ENCODE measurements around the gene TJP2.
A peak's percentile ranks its signal among the peaks of the same experiment; 100 is the strongest.

The TJP2 gene

DNA sequence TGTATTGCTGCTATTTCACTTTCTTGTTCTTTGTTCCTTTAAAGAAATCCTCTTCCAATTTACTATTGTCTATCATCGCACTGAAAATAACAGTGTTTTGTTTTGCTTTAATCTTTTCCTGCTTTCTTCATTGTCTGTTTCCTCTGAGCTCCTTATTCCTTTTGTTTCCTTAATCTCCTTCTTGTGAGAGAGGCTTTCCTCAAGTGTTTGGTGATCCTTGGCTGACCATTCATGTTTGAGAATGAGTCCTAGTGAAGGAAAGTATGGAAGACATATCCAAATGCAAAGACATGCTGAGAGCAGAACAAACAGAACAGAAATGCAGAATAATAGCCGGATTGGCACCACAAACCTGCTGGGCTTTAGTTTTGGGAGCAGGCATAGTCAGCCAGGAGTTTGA lies 108.9 kb downstream of the TJP2 start:
- no peak for DNase-seq (ENCODE audit: low read depth)
- TF ChIP-seq, protein P1, sequence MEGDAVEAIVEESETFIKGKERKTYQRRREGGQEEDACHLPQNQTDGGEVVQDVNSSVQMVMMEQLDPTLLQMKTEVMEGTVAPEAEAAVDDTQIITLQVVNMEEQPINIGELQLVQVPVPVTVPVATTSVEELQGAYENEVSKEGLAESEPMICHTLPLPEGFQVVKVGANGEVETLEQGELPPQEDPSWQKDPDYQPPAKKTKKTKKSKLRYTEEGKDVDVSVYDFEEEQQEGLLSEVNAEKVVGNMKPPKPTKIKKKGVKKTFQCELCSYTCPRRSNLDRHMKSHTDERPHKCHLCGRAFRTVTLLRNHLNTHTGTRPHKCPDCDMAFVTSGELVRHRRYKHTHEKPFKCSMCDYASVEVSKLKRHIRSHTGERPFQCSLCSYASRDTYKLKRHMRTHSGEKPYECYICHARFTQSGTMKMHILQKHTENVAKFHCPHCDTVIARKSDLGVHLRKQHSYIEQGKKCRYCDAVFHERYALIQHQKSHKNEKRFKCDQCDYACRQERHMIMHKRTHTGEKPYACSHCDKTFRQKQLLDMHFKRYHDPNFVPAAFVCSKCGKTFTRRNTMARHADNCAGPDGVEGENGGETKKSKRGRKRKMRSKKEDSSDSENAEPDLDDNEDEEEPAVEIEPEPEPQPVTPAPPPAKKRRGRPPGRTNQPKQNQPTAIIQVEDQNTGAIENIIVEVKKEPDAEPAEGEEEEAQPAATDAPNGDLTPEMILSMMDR (IDR thresholded peaks at IDR 0.05; ENCODE audit: insufficient read depth, low read depth, low read length, missing control alignments) = no peak
- H3K4me3 ChIP-seq (ENCODE audit: low read length) = no peak overlapping the region

DNA sequence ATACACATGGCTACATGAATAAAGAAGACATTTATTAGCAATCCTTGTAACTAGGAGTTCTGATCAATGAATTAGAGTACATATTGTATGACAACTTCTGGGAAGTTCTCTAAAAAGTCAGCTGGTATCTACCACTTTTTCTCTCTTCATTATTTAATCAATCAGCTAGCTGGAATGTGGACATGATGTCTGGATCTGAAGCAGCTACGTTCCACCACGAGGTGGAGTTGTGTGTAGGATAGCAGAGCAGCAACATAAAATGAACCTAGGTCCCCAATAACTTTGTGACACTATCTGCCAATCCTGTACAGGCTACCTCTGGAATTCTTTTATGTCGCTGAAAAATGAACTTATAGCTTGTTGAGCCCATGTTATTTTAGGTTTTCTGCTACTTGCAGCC lies 118.0 kb downstream of the TJP2 start:
- TF ChIP-seq, protein P1 (IDR thresholded peaks at IDR 0.05; ENCODE audit: insufficient read depth, low read depth, low read length, missing control alignments) = no peak
- no peak for DNase-seq (ENCODE audit: low read depth)

DNA sequence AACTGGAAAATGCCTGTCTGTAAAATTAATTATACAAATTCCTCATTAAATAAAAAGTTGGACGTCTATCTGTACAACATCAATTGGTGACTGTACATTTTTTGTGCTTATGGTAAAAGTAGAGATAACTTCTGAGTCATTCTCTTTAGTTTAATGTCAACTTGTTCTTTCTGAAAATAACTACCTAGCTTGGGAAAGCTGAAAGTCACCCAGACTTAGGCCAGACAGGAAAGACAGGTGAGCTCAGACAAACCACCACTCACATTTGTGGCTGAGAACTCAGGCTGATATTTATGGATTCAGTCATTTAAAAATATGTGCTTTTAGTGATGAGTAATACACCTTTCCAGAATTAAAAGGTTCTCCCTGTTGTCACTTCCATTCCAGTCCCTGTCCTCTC lies 119.1 kb downstream of the TJP2 start:
- TF ChIP-seq, protein P1 (IDR thresholded peaks at IDR 0.05; ENCODE audit: insufficient read depth, low read depth, low read length, missing control alignments) = no peak
- H3K4me3 ChIP-seq (ENCODE audit: low read length) = no peak overlapping the region
- peak; percentile 24 for DNase-seq (ENCODE audit: low read depth)

More for the DNA sequence above, 118.0 kb downstream of the TJP2 start:
- no peak overlapping the region for H3K4me3 ChIP-seq (ENCODE audit: low read length)

DNA sequence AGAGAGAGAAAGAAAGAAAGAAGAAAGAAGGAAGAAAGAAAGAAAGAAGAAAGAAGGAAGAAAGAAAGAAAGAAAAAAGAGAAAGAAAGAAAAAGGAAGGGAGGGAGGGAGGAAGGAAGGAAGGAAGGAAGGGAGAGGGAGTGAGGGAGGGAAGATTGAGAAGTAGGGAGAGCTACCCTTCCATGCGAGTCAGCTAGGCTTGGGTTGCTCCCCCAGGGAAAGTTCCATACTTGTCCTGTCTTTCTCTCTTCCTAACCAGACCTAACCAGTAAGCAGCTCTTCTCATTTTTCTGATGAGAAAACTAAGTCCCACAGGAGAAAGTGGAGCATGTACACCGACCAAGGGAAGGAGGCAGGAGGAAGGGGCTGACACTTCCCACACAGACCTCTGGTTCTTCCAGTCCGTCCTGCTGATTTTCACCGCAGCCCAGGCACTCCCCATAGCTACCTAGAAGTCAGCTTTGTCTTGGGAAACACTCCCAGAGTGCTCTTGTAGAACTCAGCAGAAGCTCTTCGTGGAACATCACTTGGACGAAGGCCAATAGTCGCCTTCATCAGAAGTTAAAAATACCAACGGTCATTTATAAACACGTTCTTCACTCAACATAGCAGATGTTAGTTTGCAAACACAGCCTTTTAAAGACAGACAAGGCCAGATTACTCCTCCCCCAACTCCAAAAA lies 121.9 kb downstream of the TJP2 start:
- H3K4me3 ChIP-seq (ENCODE audit: low read length) = no peak overlapping the region
- peak; percentile 42 for DNase-seq (ENCODE audit: low read depth)
- TF ChIP-seq, protein P1 (IDR thresholded peaks at IDR 0.05; ENCODE audit: insufficient read depth, low read depth, low read length, missing control alignments) = no peak

DNA sequence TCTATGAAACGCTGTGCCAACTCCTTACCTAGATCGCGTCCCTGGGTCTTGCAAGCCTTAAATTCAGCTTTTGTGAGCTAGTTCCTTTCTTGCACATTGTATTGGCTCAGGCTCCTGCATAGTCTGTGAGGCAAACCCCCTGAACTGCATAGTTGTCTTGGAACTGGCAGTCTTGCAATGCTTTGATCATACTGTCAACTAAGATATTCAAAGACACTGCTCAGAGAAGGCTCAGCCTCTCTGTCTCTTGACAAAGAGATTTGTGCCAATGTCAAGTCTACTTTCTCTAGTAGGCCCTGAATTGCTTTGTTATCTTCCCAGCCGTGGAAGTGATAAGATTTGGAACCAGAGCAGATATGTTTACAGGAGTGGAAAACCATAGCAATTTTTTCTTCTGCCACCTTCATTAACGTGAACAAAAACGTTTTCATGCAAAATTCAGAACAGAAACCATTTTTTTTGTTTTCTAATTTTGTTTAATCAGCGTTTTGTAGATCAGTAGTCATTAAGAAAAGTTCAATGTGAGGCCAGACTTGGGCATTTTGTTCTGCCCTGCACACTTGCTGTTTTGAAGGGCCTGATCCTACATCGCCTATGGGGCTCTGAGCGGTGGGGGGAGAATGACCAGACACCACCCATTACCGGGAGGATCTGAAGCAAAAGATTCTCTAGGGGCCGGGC lies 123.4 kb downstream of the TJP2 start:
- TF ChIP-seq, protein P1 (IDR thresholded peaks at IDR 0.05; ENCODE audit: insufficient read depth, low read depth, low read length, missing control alignments) = no peak
- H3K4me3 ChIP-seq (ENCODE audit: low read length) = no peak overlapping the region
- no peak for DNase-seq (ENCODE audit: low read depth)

DNA sequence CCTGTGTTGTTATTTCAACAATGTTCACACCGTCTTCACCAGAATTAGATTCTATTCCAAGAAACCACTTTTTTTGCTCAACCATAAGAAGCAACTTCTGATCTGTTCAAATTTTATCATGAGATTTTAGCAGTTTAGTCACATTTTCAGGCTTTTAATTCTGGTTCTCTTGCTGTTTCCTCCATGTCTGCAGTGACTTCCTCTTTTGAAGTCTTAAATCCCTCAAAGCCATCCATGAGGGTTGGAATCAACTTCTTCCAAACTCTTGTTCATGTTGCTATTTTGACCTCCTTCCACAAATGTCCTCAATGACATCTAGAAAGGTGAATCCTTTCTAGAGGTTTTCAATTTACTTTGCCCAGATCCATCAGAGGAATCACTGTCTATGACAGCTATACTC lies 125.2 kb downstream of the TJP2 start:
- TF ChIP-seq, protein P1 (IDR thresholded peaks at IDR 0.05; ENCODE audit: insufficient read depth, low read depth, low read length, missing control alignments) = no peak

More for the DNA sequence above, 125.2 kb downstream of the TJP2 start:
- no peak for DNase-seq (ENCODE audit: low read depth)
- no peak overlapping the region for H3K4me3 ChIP-seq (ENCODE audit: low read length)

All from epithelial cell of esophagus (primary cell).